Osteoblast (primary cell): ENCODE data around the gene HCN1. TPM values are rescaled to one million over a fixed set of nuclear protein-coding genes. Genes with fewer than 3 reads are reported as not detected.

Source experiments
- DNase-seq: peaks from one replicate; pipeline ENCODE4 v3.0.0; 2011; ENCODE audit warnings: low spot score, mixed read lengths; ENCODE audit not compliant: insufficient read length; ENCODE audit errors: missing footprints
- H2AFZ ChIP-seq: 2 replicates; pipeline ENCODE4 v1.6.0; 2011; ENCODE audit warnings: mild to moderate bottlenecking, low read length
- H3K27ac ChIP-seq: 2 replicates; pipeline ENCODE4 v1.5.1; 2011; ENCODE audit warnings: mild to moderate bottlenecking, low read depth, low read length, moderate library complexity
- H3K27me3 ChIP-seq: 2 replicates; pipeline ENCODE4 v1.6.0; 2012; ENCODE audit warnings: mild to moderate bottlenecking, control low read depth, inconsistent platforms, low read length, moderate library complexity; ENCODE audit not compliant: insufficient read depth
- H3K36me3 ChIP-seq: 2 replicates; pipeline ENCODE4 v1.5.1; 2011; ENCODE audit warnings: mild to moderate bottlenecking, low read length, control low read depth, moderate library complexity; ENCODE audit not compliant: insufficient read depth
- H3K4me1 ChIP-seq: 2 replicates; pipeline ENCODE4 v1.5.1; 2011; ENCODE audit warnings: mild to moderate bottlenecking, low read length, control low read depth, moderate library complexity; ENCODE audit not compliant: insufficient read depth
- H3K4me2 ChIP-seq: 2 replicates; pipeline ENCODE4 v1.6.0; 2011; ENCODE audit warnings: mild to moderate bottlenecking, low read length; ENCODE audit not compliant: insufficient read depth
- H3K4me3 ChIP-seq: fragments of 200-600 bp; sonication (generic); 3 replicates; pipeline ENCODE4 v1.5.1; 2012; ENCODE audit warnings: mild to moderate bottlenecking, low read length, inconsistent platforms; ENCODE audit not compliant: insufficient read depth
- H3K79me2 ChIP-seq: 2 replicates; pipeline ENCODE4 v1.6.0; 2012; ENCODE audit warnings: mild to moderate bottlenecking, low read length, control low read depth, inconsistent platforms; ENCODE audit not compliant: insufficient read depth
- H3K9me3 ChIP-seq: 2 replicates; pipeline ENCODE4 v1.5.1; 2011; ENCODE audit warnings: low read depth, low read length, control low read depth
- H4K20me1 ChIP-seq: 2 replicates; pipeline ENCODE4 v1.6.0; 2012; ENCODE audit warnings: mild to moderate bottlenecking, low read length, control low read depth; ENCODE audit not compliant: insufficient read depth
- CTCF ChIP-seq: IDR thresholded peaks from 2 replicates; pipeline ENCODE4 v1.5.1; 2011; ENCODE audit warnings: mild to moderate bottlenecking, low read depth, low read length, moderate library complexity; ENCODE audit errors: extremely low read depth
- total RNA-seq: library from RNA; depleted of rRNA; stranded (reverse); fragments of >200 nt; gene quantifications from 2 replicates; pipeline ENCODE4 v1.2.3, GENCODE V29; 2012

Gene HCN1
- total RNA-seq, 1 donor = not detected

GRCh38 chr5:45697201-45697600 is 1.0 kb upstream of the HCN1 start:
- no peak overlapping the region for H3K4me2 ChIP-seq

GRCh38 chr5:45695804-45696156 is 400 bp downstream of the HCN1 start:
- Histone ChIP-seq H3K9me3 (no peaks in the 10 kb centered on the region), H3K4me1 (no peaks in the 10 kb centered on the region), H3K36me3 (no peaks in the 10 kb centered on the region), H3K79me2 (no peaks in the 10 kb centered on the region), H4K20me1 (no peaks in the 10 kb centered on the region), H3K27me3 (peaks cover 6% of the 10 kb centered on the region), H3K27ac (no peak overlapping the region), H3K4me2 (no peak overlapping the region), H2AFZ (no peak overlapping the region), H3K4me3 (no peak overlapping the region)
- TF ChIP-seq CTCF = no peak
- DNase-seq = peak; percentile 19

More at GRCh38 chr5:45697201-45697600, 1.0 kb upstream of the HCN1 start:
- Histone ChIP-seq H3K36me3 (no peaks in the 10 kb centered on the region), H2AFZ (no peak overlapping the region), H3K27me3 (peaks cover 6% of the 10 kb centered on the region), H3K79me2 (no peaks in the 10 kb centered on the region), H3K9me3 (no peaks in the 10 kb centered on the region), H3K4me3 (no peak overlapping the region), H3K27ac (no peak overlapping the region), H3K4me1 (no peaks in the 10 kb centered on the region), H4K20me1 (no peaks in the 10 kb centered on the region)
- no peak for DNase-seq
- TF ChIP-seq CTCF = no peak

- Histone ChIP-seq H3K27me3 (peaks cover 6% of the 10 kb centered on the region), H3K4me3 (no peak overlapping the region), H3K27ac (no peak overlapping the region), H3K79me2 (no peaks in the 10 kb centered on the region), H3K4me1 (no peaks in the 10 kb centered on the region), H3K36me3 (no peaks in the 10 kb centered on the region), H4K20me1 (no peaks in the 10 kb centered on the region), H3K4me2 (no peak overlapping the region), H3K9me3 (no peaks in the 10 kb centered on the region), H2AFZ (no peak overlapping the region)
- no peak for TF ChIP-seq CTCF
- DNase-seq = peak; percentile 18
These were observed 993 bp downstream of the HCN1 start for GRCh38 chr5:45694971-45695803.

DNA sequence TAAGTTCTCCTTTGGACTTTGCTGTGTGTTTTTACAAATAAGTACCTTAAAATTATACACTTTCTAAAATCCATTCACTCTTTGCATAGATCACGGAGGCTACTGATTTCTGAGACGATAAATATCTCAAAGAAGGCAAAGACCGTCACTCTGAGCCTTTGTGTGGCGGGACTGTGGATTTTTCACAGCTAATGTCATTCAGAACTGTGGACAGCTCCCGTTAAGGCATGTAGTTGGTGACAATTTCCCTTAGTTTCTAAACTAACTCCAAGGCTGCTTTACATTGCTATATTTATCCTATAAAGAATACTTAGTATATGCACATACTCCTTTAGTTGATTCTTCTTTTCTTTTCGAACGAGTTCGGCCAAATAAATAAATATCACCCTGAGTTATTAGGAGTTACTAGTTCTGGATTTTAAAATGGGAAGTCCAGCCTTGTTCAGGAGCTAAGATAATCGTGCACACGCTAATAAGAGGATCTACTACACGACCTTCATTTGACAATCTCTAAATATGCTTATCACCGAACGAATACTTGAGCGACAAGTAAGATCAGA is 1.8 kb downstream of the HCN1 start:
- H3K79me2 ChIP-seq = no peaks in the 10 kb centered on the region
- no peak for DNase-seq
- no peaks in the 10 kb centered on the region for H3K9me3 ChIP-seq
- H3K4me3 ChIP-seq = no peak overlapping the region
- no peak overlapping the region for H2AFZ ChIP-seq
- no peak overlapping the region for H3K27ac ChIP-seq
- TF ChIP-seq CTCF = no peak
- H4K20me1 ChIP-seq = no peaks in the 10 kb centered on the region
- H3K4me1 ChIP-seq = no peaks in the 10 kb centered on the region
- no peak overlapping the region for H3K4me2 ChIP-seq
- H3K27me3 ChIP-seq = peaks cover 6% of the 10 kb centered on the region
- H3K36me3 ChIP-seq = no peaks in the 10 kb centered on the region
